Germinal center (tissue), 1 donor: ENCODE results near the gene TMEM37.

ENCODE experiments used
- DNase-seq: peaks from one replicate; pipeline ENCODE4 v3.0.0; 2012; ENCODE audit warnings: mixed read lengths, low spot score

TMEM37 gene

GRCh38 chr2:119461811-119462210 is 30.2 kb downstream of the TMEM37 start:
- no peak for DNase-seq

- no peak for DNase-seq
Observed at GRCh38 chr2:119462574-119462973, 30.9 kb downstream of the TMEM37 start.

- DNase-seq, result no peak
Observed at GRCh38 chr2:119463136-119463535, 31.5 kb downstream of the TMEM37 start.

GRCh38 chr2:119463990-119464389 is 32.3 kb downstream of the TMEM37 start:
- DNase-seq, result no peak

GRCh38 chr2:119464981-119465380 is 33.3 kb downstream of the TMEM37 start:
- no peak for DNase-seq

- DNase-seq, result no peak
Observed at GRCh38 chr2:119465687-119466086, 34.0 kb downstream of the TMEM37 start.

GRCh38 chr2:119466373-119466772 is 34.7 kb downstream of the TMEM37 start:
- no peak for DNase-seq

GRCh38 chr2:119468154-119468955 is 36.7 kb downstream of the TMEM37 start:
- no peak for DNase-seq

GRCh38 chr2:119469131-119469530 is 37.5 kb downstream of the TMEM37 start:
- DNase-seq, result no peak

GRCh38 chr2:119469661-119470297 is 38.1 kb downstream of the TMEM37 start:
- no peak for DNase-seq

GRCh38 chr2:119472749-119473148 is 41.1 kb downstream of the TMEM37 start:
- no peak for DNase-seq

GRCh38 chr2:119473621-119474370 is 42.1 kb downstream of the TMEM37 start:
- DNase-seq, result no peak

GRCh38 chr2:119474371-119475224 is 42.9 kb downstream of the TMEM37 start:
- DNase-seq, result no peak

GRCh38 chr2:119475225-119475856 is 43.7 kb downstream of the TMEM37 start:
- no peak for DNase-seq

GRCh38 chr2:119475857-119476244 is 44.2 kb downstream of the TMEM37 start:
- DNase-seq, result no peak

- DNase-seq, result peak; percentile 65
Observed at GRCh38 chr2:119476301-119477112, 44.9 kb downstream of the TMEM37 start.

GRCh38 chr2:119477113-119477505 is 45.5 kb downstream of the TMEM37 start:
- no peak for DNase-seq

- no peak for DNase-seq
Observed at GRCh38 chr2:119478188-119478977, 46.7 kb downstream of the TMEM37 start.

GRCh38 chr2:119478978-119479295 is 47.3 kb downstream of the TMEM37 start:
- DNase-seq, result no peak

- no peak for DNase-seq
Observed at GRCh38 chr2:119480184-119480583, 48.5 kb downstream of the TMEM37 start.
